Aorta (tissue), 5 donors: ENCODE data around the gene ITPR3. TPM values are rescaled to one million over a fixed set of nuclear protein-coding genes. Genes with fewer than 3 reads are reported as not detected.

Experiments used
- ATAC-seq: fragments of 200-7000 bp; cut with Tn5 transposase; one replicate; pipeline ENCODE4 v1.9.1; 2022; ENCODE audit warnings: moderate library complexity; ENCODE audit not compliant: low FRiP score
- DNase-seq, 2 donors: peaks; one replicate each; pipeline ENCODE4 v3.0.0-alpha.2; 2020
- H3K27ac ChIP-seq, 2 donors: one replicate each; pipeline ENCODE4 v1.5.1; 2013; ENCODE audit warnings: low read length in 2 of 2, mild to moderate bottlenecking in 2 of 2, moderate library complexity in 2 of 2, control low read depth in 1 of 2, inconsistent platforms in 1 of 2, low read depth in 1 of 2
- H3K27me3 ChIP-seq, 2 donors: one replicate each; pipeline ENCODE4 v1.6.1; 2013; ENCODE audit warnings: control low read depth in 1 of 2, low read length in 1 of 2, mild to moderate bottlenecking in 1 of 2, moderate library complexity in 1 of 2; ENCODE audit not compliant: insufficient read depth in 2 of 2, control insufficient read depth in 1 of 2
- H3K36me3 ChIP-seq, 2 donors: one replicate each; pipeline ENCODE4 v1.6.1; 2013; ENCODE audit warnings: control low read depth in 1 of 2, low read length in 1 of 2, mild to moderate bottlenecking in 1 of 2; ENCODE audit not compliant: insufficient read depth in 2 of 2, control insufficient read depth in 1 of 2
- H3K4me1 ChIP-seq, 2 donors: one replicate each; pipeline ENCODE4 v1.6.1; 2013; ENCODE audit warnings: low read length in 2 of 2, control low read depth in 1 of 2, mild to moderate bottlenecking in 1 of 2, moderate library complexity in 1 of 2; ENCODE audit not compliant: insufficient read depth in 2 of 2, control insufficient read depth in 1 of 2
- H3K4me3 ChIP-seq, 2 donors: one replicate each; pipeline ENCODE4 v1.5.1; 2013; ENCODE audit warnings: low read length in 2 of 2, control low read depth in 1 of 2, mild to moderate bottlenecking in 1 of 2
- H3K9me3 ChIP-seq: one replicate; pipeline ENCODE4 v1.6.1; 2013; ENCODE audit warnings: mild to moderate bottlenecking, low read length; ENCODE audit not compliant: control insufficient read depth
- WGBS, 2 donors: extraction: QIAGEN DNeasy Blood & Tissue Kit; methylation state at CpG; one replicate each; pipeline ENCODE4 v1.1.7; 2013; 5-methylcytosine and 5-hydroxymethylcytosine counted together
- intact Hi-C, 2 donors: fragments of 100-400 bp; cut with DNase I; formaldehyde crosslinking; loops; one replicate each; pipeline versions ENCODE4 v1.14.2 to v1.15.0; 2022
- polyA plus RNA-seq, 2 donors: library from polyadenylated mRNA; stranded (reverse); fragments of 200-250 nt; gene quantifications; one replicate each; pipeline ENCODE4 v1.2.3, GENCODE V29; 2013
- total RNA-seq, 2 donors: library from RNA; stranded (reverse); fragmentation: NEBNext Ultra II Directional; extraction: Animal tissue kit (Norgen Biotek cat#: 25700); gene quantifications; one replicate each; pipeline ENCODE4 v1.2.1, GENCODE V29; 2021
- donor health status: healthy with polysubstance abuse.
- donor health status: Bipolar disorder and iron deficiency.
- donor health status: DM: no; HTN: no; CAD: no.
- donor health status: DM: no; HTN: no; CAD: no.
- donor health status: DM: yes; HTN: yes; CAD: no.

The ITPR3 gene
- total and polyA plus RNA-seq, 4 donors, result 4.6 to 28.8 (median 9.5) TPM

GRCh38 chr6:33663727-33664449 is 42.8 kb downstream of the ITPR3 start:
- Histone ChIP-seq H3K9me3 (no peaks in the 10 kb centered on the region), H3K27me3 (no peaks in the 10 kb centered on the region), H3K4me3 (no peak overlapping the region), H3K4me1 (no peaks in the 10 kb centered on the region), H3K27ac (no peak overlapping the region), H3K36me3 (no peaks in the 10 kb centered on the region)
- intact Hi-C loops, result no loop called here
- DNase-seq (no peak), ATAC-seq (no peak)
- 94% methylated on average over 16 of the region's 16 CpGs for WGBS, 2 donors

DNA sequence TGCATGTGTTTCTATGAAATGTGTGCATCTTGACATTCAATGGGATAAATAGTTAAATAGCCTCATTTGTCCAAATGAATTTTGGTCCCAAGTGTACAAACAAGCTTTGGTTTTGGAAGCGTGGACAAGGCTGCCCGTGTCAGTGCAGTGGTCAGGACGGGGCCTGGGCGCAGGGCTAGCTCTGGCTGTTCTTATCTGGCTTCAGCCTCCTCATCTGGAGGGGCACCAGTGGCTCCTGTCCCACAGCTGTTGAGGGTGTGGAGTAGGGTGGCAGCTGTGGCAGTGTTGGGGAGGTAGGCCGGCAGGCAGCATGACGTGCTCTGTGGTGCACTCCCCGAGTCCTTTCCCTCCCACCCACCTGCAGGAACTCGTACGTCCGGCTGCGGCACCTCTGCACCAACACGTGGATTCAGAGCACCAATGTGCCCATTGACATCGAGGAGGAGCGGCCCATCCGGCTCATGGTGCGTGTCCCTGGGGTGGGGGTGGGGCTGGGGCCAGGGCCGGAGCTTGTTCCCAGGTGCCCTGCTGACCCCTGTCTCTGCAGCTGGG is 43.5 kb downstream of the ITPR3 start:
- ATAC-seq (no peak), DNase-seq (no peak)
- 90 to 91% methylated on average over 17 of the region's 17 CpGs for WGBS, 2 donors
- H3K9me3 ChIP-seq, result no peaks in the 10 kb centered on the region
- intact Hi-C loops, result no loop called here
- no peak overlapping the region for H3K4me3 ChIP-seq
- no peak overlapping the region for H3K27ac ChIP-seq
- H3K36me3 ChIP-seq, result no peaks in the 10 kb centered on the region
- H3K4me1 ChIP-seq, result no peaks in the 10 kb centered on the region
- no peaks in the 10 kb centered on the region for H3K27me3 ChIP-seq

DNA sequence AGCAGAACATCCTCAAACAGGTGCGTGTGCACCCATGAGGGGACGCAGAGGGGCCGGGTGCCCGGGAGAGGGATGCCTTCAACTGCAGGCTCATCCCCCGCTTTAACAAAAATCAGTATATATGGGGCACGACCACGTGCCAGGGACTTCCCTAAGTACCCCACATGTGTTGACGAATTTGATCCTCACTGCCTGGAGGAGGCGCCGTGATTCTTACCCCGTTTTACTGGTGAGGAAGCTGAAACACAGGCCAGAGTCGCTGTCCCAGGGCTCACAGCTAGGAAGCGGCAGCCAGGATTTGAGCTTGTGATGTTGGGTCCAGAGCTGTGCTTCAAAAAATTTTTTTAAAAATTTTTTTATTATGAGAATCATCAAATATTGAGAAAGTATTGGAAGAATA is 44.8 kb downstream of the ITPR3 start:
- Histone ChIP-seq H3K9me3 (no peaks in the 10 kb centered on the region), H3K27ac (no peak overlapping the region), H3K27me3 (no peaks in the 10 kb centered on the region), H3K4me3 (no peak overlapping the region), H3K36me3 (no peaks in the 10 kb centered on the region), H3K4me1 (no peaks in the 10 kb centered on the region)
- 83 to 88% methylated on average over 13 of the region's 13 CpGs for WGBS, 2 donors
- ATAC-seq, result no peak
- DNase-seq, result no peak
- intact Hi-C loops, result no loop called here

- DNase-seq (no peak), ATAC-seq (no peak)
- no peaks in the 10 kb centered on the region for H3K9me3 ChIP-seq
- 92 to 93% methylated on average over 16 of the region's 16 CpGs for WGBS, 2 donors
- no peak overlapping the region for H3K4me3 ChIP-seq
- no peak overlapping the region for H3K27ac ChIP-seq
- no peaks in the 10 kb centered on the region for H3K36me3 ChIP-seq
- H3K4me1 ChIP-seq, result no peaks in the 10 kb centered on the region
- H3K27me3 ChIP-seq, result no peaks in the 10 kb centered on the region
- intact Hi-C loops, result no loop called here
Measured at GRCh38 chr6:33667072-33667471, 46.0 kb downstream of the ITPR3 start.

- no peak overlapping the region for H3K4me3 ChIP-seq
- H3K4me1 ChIP-seq, result no peaks in the 10 kb centered on the region
- no peak for DNase-seq
- H3K27ac ChIP-seq, result no peak overlapping the region
- intact Hi-C loops, result no loop called here
- H3K9me3 ChIP-seq, result no peaks in the 10 kb centered on the region
- WGBS, 2 donors, result 95 to 96% methylated on average over 11 of the region's 11 CpGs
- no peaks in the 10 kb centered on the region for H3K27me3 ChIP-seq
- no peak for ATAC-seq
- no peaks in the 10 kb centered on the region for H3K36me3 ChIP-seq
Measured at GRCh38 chr6:33667776-33668175, 46.7 kb downstream of the ITPR3 start.

DNA sequence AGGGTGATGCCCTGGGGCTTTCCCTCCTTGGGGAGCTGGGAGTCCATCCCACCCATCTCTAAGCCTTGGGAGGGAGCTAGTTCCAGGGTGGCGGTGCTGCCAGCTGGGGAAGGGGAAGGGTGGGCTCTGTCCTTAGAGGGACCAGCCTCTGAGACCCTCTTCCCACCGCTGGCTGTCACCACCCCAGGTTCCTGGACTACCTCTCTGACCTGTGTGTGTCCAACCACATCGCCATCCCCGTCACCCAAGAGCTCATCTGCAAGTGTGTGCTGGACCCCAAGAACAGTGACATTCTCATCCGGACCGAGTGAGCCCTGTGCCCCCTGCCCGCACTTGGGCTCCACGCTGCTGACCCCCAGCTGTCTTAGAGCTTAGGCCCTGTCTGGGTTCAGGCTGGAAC is 47.2 kb downstream of the ITPR3 start:
- H3K36me3 ChIP-seq, result no peaks in the 10 kb centered on the region
- H3K27me3 ChIP-seq, result no peaks in the 10 kb centered on the region
- H3K27ac ChIP-seq, result no peak overlapping the region
- 97% methylated on average over 8 of the region's 8 CpGs for WGBS, 2 donors
- no peaks in the 10 kb centered on the region for H3K9me3 ChIP-seq
- intact Hi-C loops, result no loop called here
- H3K4me3 ChIP-seq, result no peak overlapping the region
- ATAC-seq, result no peak
- no peaks in the 10 kb centered on the region for H3K4me1 ChIP-seq
- DNase-seq, result no peak

DNA sequence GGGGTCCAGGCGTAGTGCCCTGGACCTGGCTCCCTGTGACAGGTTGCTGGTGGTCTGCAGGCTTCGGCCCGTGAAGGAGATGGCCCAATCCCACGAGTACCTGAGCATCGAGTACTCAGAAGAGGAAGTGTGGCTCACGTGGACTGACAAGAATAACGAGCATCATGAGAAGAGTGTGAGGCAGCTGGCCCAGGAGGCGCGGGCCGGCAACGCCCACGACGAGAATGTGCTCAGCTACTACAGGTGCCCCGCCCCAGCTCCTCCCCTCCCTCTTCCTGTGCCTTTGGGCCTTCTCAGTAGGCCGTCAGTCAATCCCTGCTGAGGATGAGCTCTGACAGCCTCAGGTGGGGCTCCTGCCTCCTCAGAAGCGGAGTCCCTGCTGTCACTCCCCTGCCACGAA is 47.8 kb downstream of the ITPR3 start:
- WGBS, 2 donors, result 78 to 80% methylated on average over 17 of the region's 17 CpGs
- Histone ChIP-seq H3K4me1 (no peaks in the 10 kb centered on the region), H3K4me3 (no peak overlapping the region), H3K9me3 (no peaks in the 10 kb centered on the region), H3K27me3 (no peaks in the 10 kb centered on the region), H3K27ac (no peak overlapping the region), H3K36me3 (no peaks in the 10 kb centered on the region)
- intact Hi-C loops, result no loop called here
- DNase-seq (no peak), ATAC-seq (no peak)

- DNase-seq (no peak), ATAC-seq (no peak)
- no peaks in the 10 kb centered on the region for H3K4me1 ChIP-seq
- H3K4me3 ChIP-seq, result no peak overlapping the region
- intact Hi-C loops, result loop anchor here in 1 of 2 donors (5.0 kb wide), 2 partner anchors 38 to 83 kb away; no protein-coding TSS in a partner anchor
- WGBS, 2 donors, result 91 to 92% methylated on average over 21 of the region's 21 CpGs
- H3K9me3 ChIP-seq, result no peaks in the 10 kb centered on the region
- H3K36me3 ChIP-seq, result no peaks in the 10 kb centered on the region
- no peak overlapping the region for H3K27ac ChIP-seq
- no peaks in the 10 kb centered on the region for H3K27me3 ChIP-seq
Measured at GRCh38 chr6:33670086-33670660, 49.1 kb downstream of the ITPR3 start.
